Loucy (cell line): Measurements from ENCODE around the gene TUBA3E.
"Not testable (repeated sequence)": the region's sequence is repeated elsewhere in the genome, so short reads cannot be mapped to it uniquely, and the experiment has no call there.

ENCODE experiments used
- CTCF ChIP-seq: fragments of 200-600 bp; sonication (generic); conservative IDR thresholded peaks from 2 replicates; pipeline ENCODE4 v1.5.1; 2014; ENCODE audit warnings: mild to moderate bottlenecking, antibody characterized with exemption, low read length
- EZH2phosphoT487 ChIP-seq: fragments of 200-600 bp; IDR thresholded peaks from 2 replicates; pipeline ENCODE4 v1.6.1; 2018; ENCODE audit warnings: antibody characterized with exemption, mild to moderate bottlenecking, moderate library complexity, borderline replicate concordance

- not testable (repeated sequence) for TF ChIP-seq CTCF, EZH2phosphoT487
These were observed 54.8 kb downstream of the TUBA3E start for GRCh38 chr2:130143266-130144039.
